ENCODE results near the gene FBXO46.
"Not testable (repeated sequence)": the region's sequence is repeated elsewhere in the genome, so short reads cannot be mapped to it uniquely, and the experiment has no call there.

Gene FBXO46

GRCh38 chr19:45717983-45718650, 12.6 kb downstream of the FBXO46 start:
- no peak for DNase-seq (ENCODE audit: low read depth)

GRCh38 chr19:45717131-45717982, 13.3 kb downstream of the FBXO46 start:
- peak; percentile 96 for DNase-seq (ENCODE audit: low read depth)

DNA sequence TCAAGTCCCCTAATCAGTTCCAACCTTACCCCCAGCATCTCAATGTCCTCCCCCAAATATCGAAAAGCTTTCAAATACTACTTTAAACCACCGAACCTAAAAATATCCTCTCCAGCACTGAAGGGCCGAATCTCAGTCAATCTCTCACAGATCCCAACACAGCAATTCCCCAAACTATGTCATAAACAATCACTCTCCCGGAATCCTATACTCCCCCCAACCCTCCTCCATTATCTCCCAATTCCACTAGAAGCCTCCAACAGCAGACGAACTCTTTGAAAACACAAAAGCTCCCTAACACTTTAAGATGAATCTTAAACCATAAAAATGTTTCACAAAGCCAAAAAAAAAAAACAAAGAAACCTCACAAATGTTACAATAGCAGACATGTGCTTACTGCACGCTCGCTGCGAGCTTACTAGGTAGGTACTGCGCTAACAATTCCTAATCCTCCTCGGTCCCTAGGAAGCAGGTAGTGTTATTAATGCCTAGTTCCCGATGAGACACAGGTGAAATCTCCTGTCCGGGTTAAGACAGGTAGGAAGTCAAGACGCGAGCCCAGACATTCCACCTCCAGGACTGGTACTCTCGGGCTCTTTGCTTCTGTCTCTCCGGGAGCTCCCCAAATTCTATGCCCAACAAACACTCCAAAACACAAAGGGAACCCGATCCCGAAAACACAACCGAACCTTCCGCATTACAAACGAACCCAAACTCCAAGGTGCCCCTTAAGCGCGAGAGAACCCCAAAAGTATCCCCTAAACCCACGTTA, 14.2 kb downstream of the FBXO46 start:
- DNase-seq (ENCODE audit: low read depth): no peak

- no peak for DNase-seq (ENCODE audit: low read depth)
These were observed 15.6 kb downstream of the FBXO46 start for GRCh38 chr19:45715139-45715538.

GRCh38 chr19:45713141-45713540, 17.6 kb downstream of the FBXO46 start:
- DNase-seq (ENCODE audit: low read depth): no peak

DNA sequence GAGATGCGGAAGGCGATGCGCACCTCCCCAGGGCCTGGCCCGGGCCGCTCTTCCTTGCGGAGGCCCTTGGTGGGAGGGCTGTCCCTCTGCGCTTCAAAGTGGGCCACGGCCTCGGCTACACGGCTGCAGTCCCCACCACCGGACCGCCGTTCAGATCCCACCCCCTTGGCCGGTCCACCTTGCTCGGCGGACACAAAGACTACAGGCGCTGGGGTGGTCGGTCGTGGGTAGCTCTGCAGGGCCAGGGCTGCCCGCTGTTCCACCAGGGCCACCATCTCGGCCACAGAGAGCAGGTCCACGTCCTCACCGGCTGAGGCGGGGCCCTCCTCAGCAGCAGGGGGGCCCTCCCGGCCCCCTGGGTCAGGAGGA, 18.0 kb downstream of the FBXO46 start:
- no peak for DNase-seq (ENCODE audit: low read depth)

DNA sequence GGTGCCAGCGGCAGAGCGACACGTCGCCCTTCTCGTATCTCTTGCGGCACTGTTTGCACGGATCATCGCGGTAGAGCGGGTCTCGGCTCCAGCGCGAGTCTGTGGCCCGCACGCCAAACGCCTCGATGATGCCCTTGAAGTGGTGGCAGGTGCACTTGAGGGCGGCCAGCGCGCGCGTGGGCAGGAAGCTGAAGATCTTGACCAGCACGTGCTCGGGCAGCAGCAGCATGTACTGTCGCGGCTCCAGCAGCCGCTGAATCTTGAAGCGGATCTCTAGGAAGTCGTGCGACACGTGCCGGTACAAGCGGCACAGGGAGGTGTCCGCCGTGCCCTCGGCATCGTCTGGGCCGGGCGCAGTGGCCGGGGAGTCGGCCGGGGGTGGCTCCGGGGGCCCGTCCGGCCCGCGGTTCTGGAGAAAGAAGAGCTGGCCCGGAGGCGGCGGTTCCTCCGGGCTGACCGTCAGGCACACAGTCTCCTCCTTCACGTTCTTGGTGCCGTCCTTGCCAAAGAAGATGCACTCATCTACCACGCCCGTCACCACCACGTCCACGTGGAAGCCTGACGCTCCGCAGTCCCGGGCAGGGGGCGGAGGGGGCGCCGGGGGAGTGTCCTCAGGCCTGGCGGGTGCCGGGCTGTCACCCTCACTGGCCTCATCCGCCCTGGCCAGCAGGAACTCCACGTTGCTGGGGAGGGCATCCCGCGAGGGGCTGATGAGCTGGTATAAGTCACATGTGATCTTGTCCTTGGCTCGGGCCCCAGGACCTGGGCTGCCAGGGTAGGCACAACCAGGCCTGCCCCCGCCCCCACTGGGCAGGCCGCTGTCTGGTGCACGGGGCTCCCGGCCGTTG, 18.6 kb downstream of the FBXO46 start:
- DNase-seq (ENCODE audit: low read depth): no peak

- no peak for DNase-seq (ENCODE audit: low read depth)
These were observed 20.2 kb downstream of the FBXO46 start for GRCh38 chr19:45710356-45711130.

DNA sequence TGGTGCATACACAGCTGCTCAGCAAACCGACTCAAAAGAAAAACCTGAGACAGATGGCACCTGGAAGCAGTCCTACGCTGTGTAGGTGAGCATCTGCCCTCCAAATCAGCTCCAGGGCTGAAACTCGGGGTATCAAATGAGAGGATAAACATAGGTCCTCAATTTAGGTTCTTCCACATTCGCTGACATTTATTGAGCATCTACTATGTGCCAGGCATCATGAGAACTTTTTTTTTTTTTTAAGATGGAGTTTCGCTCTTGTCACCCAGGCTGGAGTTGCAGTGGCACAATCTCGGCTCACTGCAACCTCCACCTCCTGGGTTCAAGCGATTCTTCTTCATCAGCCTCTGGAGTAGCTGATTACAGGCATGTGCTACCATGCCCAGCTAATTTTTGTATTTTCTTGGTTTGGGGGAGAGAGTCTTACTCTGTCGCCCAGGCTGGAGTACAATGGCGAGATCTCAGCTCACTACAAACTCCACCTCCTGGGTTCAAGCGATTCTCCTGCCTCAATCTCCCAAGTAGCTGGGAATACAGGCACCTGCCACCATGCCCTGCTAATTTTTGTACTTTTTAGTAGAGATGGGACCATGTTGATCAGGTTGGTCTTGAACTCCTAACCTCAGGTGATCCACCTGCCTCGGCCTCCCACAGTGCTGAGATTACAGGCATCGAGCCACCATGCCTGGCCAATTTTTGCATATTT, 24.8 kb downstream of the FBXO46 start:
- no peak for DNase-seq (ENCODE audit: low read depth)

DNA sequence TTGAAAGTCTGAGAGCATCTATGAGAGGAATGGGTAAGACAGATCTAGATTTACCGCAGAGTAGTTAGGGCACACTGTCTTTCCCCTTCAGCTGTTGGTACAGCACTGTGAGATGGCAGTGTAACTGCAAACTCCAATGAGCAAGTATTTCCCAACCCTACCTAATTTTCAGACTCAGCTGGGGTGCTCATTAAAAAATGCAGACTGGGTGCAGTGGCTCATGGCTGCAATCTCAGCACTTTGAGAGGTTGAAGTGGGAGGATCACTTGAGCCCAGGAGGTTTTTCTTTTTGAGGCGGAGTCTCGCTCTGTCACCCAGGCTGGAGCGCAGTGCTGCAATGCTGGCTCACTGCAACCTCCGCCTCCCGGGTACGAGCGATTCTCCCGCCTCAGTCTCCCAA, 25.6 kb downstream of the FBXO46 start:
- no peak for DNase-seq (ENCODE audit: low read depth)

- DNase-seq (ENCODE audit: low read depth): no peak
These were observed 29.0 kb downstream of the FBXO46 start for GRCh38 chr19:45701676-45702075.

- DNase-seq (ENCODE audit: low read depth): peak; percentile 56
These were observed 37.4 kb downstream of the FBXO46 start for GRCh38 chr19:45693106-45693788.

GRCh38 chr19:45692187-45693105, 38.2 kb downstream of the FBXO46 start, which contains the start of gene QPCTL:
QPCTL (plus strand) TSS chr19:45692666; CDS start chr19:45692704, 38 bp downstream.
- DNase-seq (ENCODE audit: low read depth): peak; percentile 93

DNA sequence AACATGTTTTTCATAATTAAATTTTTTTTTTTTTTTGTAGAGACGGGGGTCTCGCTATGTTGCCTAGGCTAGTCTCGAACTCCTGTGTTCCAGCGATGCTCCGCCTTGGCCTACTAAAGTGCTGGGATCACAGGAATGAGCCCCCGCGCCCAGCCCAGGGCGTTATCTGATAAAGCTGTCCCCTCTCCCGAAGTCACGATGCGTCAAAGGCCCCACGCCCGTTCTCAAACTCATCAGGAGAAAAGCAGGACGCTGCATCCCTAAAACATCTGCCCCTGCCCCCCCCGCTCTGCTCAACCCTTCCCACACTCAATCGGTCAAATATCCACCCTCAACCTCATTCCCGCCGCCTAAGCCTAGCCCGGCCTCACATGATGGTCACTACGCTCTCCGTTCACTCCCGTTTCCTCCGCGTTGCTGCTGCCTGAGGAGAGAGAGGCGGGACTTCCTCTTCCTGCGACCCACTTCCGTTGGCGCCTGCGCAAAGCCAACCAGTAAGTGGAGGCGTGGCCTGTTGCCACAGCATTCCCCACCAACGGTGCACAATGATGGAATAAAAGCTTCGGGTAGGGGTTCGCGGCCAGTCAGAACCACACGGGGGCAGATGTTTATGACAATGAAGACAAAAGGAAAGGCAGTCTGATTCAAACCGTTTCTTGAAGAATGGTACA, 39.0 kb downstream of the FBXO46 start, which contains the start of gene SNRPD2:
TSS of gene SNRPD2 (minus strand) at position 438 of the 671 bp plus-strand sequence. CDS start at position 373, 65 bp downstream.
- peak; percentile 88 for DNase-seq (ENCODE audit: low read depth)

- DNase-seq (ENCODE audit: low read depth): no peak
These were observed 43.1 kb downstream of the FBXO46 start for GRCh38 chr19:45687599-45687998.

- not testable (repeated sequence) for DNase-seq (ENCODE audit: low read depth)
These were observed 45.7 kb downstream of the FBXO46 start for GRCh38 chr19:45685045-45685444.

GRCh38 chr19:45682908-45683307, 47.8 kb downstream of the FBXO46 start:
- DNase-seq (ENCODE audit: low read depth): no peak

DNA sequence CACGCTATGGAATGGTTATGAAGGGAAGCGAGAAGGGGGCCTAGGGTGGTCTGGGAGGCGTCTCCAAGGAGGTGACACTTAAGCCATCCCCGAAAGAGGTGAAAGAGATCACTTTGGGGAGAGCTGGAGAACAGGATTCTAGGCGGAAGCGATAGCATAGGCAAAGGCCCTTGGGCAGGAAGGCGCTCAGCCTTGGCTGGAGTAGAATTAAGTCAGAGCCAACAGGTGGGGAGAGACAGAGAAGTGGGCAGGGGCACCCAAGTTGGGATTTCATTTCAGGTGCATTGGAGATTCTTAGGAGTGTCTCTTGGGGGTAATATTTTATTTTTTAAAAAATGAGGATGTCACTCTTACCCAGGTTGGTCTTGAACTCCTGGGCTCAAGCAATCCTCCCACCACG, 48.6 kb downstream of the FBXO46 start:
- no peak for DNase-seq (ENCODE audit: low read depth)
